HG03575 (cell line): ENCODE data around the gene MRM1.

Experiments
- ATAC-seq: cut with Tn5 transposase; IDR thresholded peaks from one replicate; pipeline ENCODE4 v1.9.1; 2021; ENCODE audit not compliant: unreplicated experiment, insufficient number of reproducible peaks, low FRiP score; ENCODE audit errors: extremely low read depth

The MRM1 gene, protein sequence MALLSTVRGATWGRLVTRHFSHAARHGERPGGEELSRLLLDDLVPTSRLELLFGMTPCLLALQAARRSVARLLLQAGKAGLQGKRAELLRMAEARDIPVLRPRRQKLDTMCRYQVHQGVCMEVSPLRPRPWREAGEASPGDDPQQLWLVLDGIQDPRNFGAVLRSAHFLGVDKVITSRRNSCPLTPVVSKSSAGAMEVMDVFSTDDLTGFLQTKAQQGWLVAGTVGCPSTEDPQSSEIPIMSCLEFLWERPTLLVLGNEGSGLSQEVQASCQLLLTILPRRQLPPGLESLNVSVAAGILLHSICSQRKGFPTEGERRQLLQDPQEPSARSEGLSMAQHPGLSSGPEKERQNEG

DNA sequence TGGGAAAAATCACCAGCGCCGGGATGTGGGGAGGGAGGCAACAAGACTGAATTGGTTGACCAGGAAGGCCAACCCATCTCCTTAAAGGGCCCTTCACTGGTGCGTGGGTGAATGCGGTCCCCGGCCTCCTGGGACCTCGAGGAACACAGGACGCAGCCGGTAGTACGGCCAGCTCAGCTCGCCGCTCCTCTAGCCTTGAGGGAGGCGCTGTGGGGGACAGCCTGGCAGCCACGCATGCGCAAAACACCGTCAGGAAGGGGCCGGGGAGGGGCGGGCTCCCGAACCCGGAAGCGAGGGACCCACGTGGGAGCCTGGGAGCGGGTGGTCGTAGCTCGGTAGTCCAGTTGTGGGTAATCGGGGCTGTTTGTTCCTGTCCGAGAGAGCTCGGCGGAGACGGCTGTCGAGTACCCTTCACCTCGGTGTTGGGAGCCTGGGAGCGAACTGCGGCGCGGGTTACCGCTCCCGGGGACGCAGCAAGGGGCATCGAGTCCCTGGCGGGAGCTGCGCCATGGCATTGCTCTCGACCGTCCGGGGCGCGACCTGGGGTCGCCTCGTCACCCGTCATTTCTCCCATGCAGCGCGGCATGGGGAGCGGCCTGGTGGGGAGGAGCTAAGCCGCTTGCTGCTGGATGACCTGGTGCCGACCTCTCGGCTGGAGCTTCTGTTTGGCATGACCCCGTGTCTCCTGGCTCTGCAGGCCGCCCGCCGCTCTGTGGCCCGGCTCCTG lies at the start of gene MRM1:
Gene MRM1, plus strand, starts transcription at position 281 of the 727 bp plus-strand sequence. Its CDS starts 228 bp downstream, at position 509.
- no peak for ATAC-seq

- ATAC-seq = no peak
Measured at GRCh38 chr17:36553459-36553858, 47.9 kb upstream of the MRM1 start.

DNA sequence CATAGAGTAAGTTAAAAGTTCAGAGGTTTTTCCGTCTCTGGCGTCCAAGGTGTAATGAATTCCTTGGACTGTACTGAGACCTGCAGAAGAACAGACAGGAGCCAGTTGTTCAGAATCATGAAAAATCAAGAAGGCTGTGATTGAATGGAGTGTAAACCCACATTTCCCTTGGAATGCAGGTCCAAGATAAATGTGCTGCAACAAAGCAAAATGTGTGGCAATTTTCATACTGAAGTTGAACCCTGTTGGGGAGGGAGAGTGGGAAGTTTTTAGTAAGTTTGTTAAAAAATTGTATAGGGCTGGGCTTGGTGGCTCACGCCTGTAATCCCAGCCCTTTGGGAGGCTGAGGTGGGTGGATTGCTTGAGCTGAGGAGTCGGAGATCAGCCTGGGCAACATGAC lies 35.3 kb upstream of the MRM1 start:
- no peak for ATAC-seq

- no peak for ATAC-seq
Measured at GRCh38 chr17:36575028-36575427, 26.4 kb upstream of the MRM1 start.

GRCh38 chr17:36576793-36577192 lies 24.6 kb upstream of the MRM1 start:
- ATAC-seq = no peak

GRCh38 chr17:36578671-36579070 lies 22.7 kb upstream of the MRM1 start:
- no peak for ATAC-seq

DNA sequence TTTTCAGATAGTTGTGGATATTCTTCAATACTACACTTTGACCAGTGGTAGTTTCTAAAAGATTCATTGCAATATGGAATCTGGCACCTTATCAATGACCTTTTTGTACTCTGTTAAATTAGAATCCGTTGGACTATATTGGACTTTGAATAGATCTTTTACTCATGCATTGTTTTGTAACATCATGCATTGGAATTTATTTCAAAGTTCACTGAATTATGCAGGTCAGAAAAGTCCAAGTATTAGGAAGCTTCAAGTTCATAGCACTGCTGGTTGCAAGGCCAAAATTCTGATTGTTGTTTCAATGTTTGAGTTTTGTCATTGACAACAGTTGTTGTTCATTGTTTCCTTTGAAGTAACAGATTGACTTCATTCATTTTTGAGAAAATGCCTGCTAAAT lies 17.6 kb upstream of the MRM1 start:
- no peak for ATAC-seq

DNA sequence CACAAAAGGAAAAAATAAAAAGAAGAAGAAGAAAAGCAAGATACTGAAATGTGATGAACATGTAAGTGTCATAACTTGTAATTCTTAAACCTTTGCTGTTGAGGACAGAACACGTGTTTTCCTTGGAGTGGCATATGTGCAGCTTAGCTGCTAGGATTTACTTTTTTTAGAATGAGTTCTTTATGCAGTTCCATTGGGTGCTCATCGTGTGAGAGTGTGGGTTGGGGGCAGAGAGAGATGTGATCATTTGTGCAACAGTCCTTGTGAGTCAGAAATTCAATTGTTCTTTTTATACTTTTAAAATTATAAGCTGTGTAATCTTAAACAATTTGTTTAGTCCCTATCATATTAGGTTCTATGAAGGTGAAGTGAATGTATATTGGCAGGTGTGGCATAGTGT lies 15.2 kb upstream of the MRM1 start:
- ATAC-seq = no peak

DNA sequence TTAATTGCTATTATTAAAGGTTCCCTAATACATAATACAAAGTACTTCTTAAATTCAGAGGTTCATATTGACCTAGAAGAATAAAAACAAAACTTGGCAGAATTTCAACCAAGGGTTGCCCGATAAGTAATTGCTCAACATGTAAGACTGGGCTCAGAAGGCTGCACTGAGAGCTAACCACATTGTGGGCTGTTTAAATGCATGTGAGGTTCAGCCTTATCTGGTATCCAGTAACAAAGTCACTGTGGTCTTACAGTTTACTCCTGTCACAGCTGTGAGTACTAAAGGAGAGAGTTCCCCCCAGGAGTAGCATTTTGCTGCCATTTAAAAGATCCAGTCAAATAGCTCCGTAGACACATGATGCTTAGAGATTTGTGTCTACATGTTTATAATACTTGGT lies 11.3 kb upstream of the MRM1 start:
- ATAC-seq = no peak

DNA sequence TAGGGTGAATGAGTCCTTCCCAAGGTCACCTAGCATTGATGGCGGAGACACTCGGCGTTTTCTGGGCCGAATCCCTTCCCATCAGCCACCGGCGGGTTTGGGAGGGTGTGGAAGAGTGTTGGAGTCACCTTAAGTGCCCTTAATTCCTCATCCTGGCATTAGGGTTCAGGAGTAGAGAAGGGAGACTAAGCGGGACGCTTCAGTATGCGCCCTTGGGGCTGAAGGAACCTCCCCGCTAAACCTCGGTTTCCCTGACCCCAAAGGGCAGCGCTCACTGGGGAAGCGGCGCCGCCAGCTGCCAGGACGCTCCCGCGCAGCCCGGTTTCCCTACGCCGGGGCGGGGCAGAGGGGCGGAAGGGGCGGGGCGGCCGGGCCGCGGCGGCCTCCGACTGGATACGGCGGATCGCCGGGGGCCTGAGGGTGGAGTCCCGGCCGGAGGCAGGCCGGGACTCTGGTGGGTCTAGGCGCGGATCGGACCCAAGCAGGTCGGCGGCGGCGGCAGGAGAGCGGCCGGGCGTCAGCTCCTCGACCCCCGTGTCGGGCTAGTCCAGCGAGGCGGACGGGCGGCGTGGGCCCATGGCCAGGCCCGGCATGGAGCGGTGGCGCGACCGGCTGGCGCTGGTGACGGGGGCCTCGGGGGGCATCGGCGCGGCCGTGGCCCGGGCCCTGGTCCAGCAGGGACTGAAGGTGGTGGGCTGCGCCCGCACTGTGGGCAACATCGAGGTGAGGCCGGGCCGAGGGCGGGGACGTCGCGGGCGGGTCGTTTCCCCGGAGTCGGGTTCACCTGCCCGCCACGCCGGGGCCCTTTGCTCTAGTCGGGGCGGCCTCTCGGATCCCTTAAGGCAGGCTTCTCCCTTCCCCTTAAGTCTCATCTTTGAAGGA lies 9.7 kb upstream of the MRM1 start, which contains the start of gene DHRS11:
Gene DHRS11, plus strand, starts transcription at position 446 of the 882 bp plus-strand sequence. Its CDS starts 131 bp downstream, at position 577.
- ATAC-seq = no peak

- ATAC-seq = no peak
Measured at GRCh38 chr17:36592316-36592715, 9.1 kb upstream of the MRM1 start.

GRCh38 chr17:36592716-36593321 lies 8.6 kb upstream of the MRM1 start:
- no peak for ATAC-seq

GRCh38 chr17:36593656-36594316 lies 7.6 kb upstream of the MRM1 start:
- ATAC-seq = no peak

GRCh38 chr17:36594626-36595401 lies 6.6 kb upstream of the MRM1 start:
- ATAC-seq = no peak

- no peak for ATAC-seq
Measured at GRCh38 chr17:36597226-36597625, 4.2 kb upstream of the MRM1 start.

- no peak for ATAC-seq
Measured at GRCh38 chr17:36597866-36598777, 3.3 kb upstream of the MRM1 start.

- no peak for ATAC-seq
Measured at GRCh38 chr17:36598951-36599401, 2.4 kb upstream of the MRM1 start.
